ENCODE results near the gene BAIAP2L1.

DNA sequence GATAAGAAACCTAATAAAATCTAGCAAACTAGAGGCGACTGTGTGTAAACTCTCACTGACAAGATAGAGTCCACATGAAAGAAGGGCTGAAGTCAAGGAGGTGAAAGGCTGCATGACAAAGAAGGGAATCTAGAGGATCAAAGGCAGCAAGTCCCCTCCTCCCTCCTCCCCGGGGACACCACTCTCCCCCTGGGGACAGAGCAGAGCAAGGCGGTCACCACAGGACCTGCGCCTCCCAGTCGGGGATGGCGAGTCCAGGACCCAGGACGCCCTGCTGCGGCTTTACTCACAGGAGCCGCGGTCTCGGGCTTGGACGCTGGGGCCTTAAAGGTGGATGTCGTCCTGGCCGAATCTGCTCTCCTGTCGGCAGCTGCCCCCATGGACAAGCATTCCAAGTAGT, 97.0 kb downstream of the BAIAP2L1 start:
- TF ChIP-seq, protein P1, sequence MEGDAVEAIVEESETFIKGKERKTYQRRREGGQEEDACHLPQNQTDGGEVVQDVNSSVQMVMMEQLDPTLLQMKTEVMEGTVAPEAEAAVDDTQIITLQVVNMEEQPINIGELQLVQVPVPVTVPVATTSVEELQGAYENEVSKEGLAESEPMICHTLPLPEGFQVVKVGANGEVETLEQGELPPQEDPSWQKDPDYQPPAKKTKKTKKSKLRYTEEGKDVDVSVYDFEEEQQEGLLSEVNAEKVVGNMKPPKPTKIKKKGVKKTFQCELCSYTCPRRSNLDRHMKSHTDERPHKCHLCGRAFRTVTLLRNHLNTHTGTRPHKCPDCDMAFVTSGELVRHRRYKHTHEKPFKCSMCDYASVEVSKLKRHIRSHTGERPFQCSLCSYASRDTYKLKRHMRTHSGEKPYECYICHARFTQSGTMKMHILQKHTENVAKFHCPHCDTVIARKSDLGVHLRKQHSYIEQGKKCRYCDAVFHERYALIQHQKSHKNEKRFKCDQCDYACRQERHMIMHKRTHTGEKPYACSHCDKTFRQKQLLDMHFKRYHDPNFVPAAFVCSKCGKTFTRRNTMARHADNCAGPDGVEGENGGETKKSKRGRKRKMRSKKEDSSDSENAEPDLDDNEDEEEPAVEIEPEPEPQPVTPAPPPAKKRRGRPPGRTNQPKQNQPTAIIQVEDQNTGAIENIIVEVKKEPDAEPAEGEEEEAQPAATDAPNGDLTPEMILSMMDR (IDR thresholded peaks at IDR 0.05), result no peak
- no peak for TF ChIP-seq POLR2A (IDR thresholded peaks at IDR 0.05)

Measured in esophagus squamous epithelium (tissue), 4 donors.